CD4-positive, alpha-beta T cell (primary cell): ENCODE results near the gene PLXNC1. TPM values are rescaled to one million over a fixed set of nuclear protein-coding genes. Genes with fewer than 3 reads are reported as not detected.

Experiments
- ATAC-seq: fragments of 200-7000 bp; cut with Tn5 transposase; one replicate; pipeline ENCODE4 v1.10.0; 2022; ENCODE audit warnings: mild to moderate bottlenecking; ENCODE audit not compliant: poor library complexity
- CTCF ChIA-PET: fragments of 350-600 bp; sonication (Branson Sonifier 250); formaldehyde crosslinking; loops from one replicate; lab custom pipeline; 2021; ENCODE audit warnings: antibody characterized with exemption, inconsistent platforms; lab: Charles Lee
- POLR2A ChIA-PET: fragments of 350-600 bp; sonication (Branson Sonifier 250); formaldehyde crosslinking; loops from one replicate; lab custom pipeline; 2021; ENCODE audit warnings: antibody characterized with exemption, inconsistent platforms; lab: Charles Lee
- DNase-seq, 14 experiments: peaks; one replicate each; pipeline ENCODE4 v3.0.0-alpha.2; 2013 to 2020; ENCODE audit warnings: mixed read lengths in 2 of 14
- H3K27ac ChIP-seq, 2 donors: one replicate each; pipeline versions ENCODE4 v1.5.1 to v1.7.0; 2013; ENCODE audit warnings: low read length in 2 of 2, low read depth in 1 of 2, mild to moderate bottlenecking in 1 of 2
- H3K27me3 ChIP-seq, 2 experiments: 1 replicate in 1 of 2; 2 replicates in 1 of 2; pipeline versions ENCODE4 v1.6.1 to v1.7.0; 2013; ENCODE audit warnings: low read length in 2 of 2, control low read depth in 1 of 2, mild to moderate bottlenecking in 1 of 2, moderate library complexity in 1 of 2; ENCODE audit not compliant: insufficient read depth in 2 of 2, control insufficient read depth in 1 of 2
- H3K36me3 ChIP-seq: one replicate; pipeline ENCODE4 v1.6.1; 2013; ENCODE audit warnings: low read length, control low read depth; ENCODE audit not compliant: insufficient read depth
- H3K4me1 ChIP-seq: one replicate; pipeline ENCODE4 v1.6.1; 2013; ENCODE audit warnings: low read length, control low read depth; ENCODE audit not compliant: insufficient read depth
- H3K4me3 ChIP-seq: one replicate; pipeline ENCODE4 v1.5.1; 2013; ENCODE audit warnings: mild to moderate bottlenecking, low read length, moderate library complexity
- H3K9me3 ChIP-seq, 2 experiments: 1 replicate in 1 of 2; 2 replicates in 1 of 2; pipeline versions ENCODE4 v1.6.1 to v1.7.0; 2013; ENCODE audit warnings: low read length in 2 of 2, mild to moderate bottlenecking in 2 of 2, control low read depth in 1 of 2, moderate library complexity in 1 of 2; ENCODE audit not compliant: control insufficient read depth in 1 of 2, insufficient read depth in 1 of 2
- H3K27ac Mint-ChIP-seq: one replicate; pipeline ENCODE4 v1.8.0; 2020; ENCODE audit warnings: mixed read lengths
- H3K27me3 Mint-ChIP-seq: one replicate; pipeline ENCODE4 v1.8.0; 2021; ENCODE audit warnings: mixed read lengths
- H3K36me3 Mint-ChIP-seq: one replicate; pipeline ENCODE4 v1.8.0; 2021; ENCODE audit warnings: low read depth, mixed read lengths
- H3K4me1 Mint-ChIP-seq: one replicate; pipeline ENCODE4 v1.8.0; 2021; ENCODE audit warnings: low read depth, mixed read lengths
- H3K4me3 Mint-ChIP-seq: one replicate; pipeline ENCODE4 v1.8.0; 2020; ENCODE audit warnings: mild to moderate bottlenecking, mixed read lengths
- H3K9me3 Mint-ChIP-seq: one replicate; pipeline ENCODE4 v1.8.0; 2020; ENCODE audit warnings: mixed read lengths
- CTCF ChIP-seq: fragments of 200-600 bp; IDR thresholded peaks from one replicate; pipeline ENCODE4 v1.8.0; 2022; ENCODE audit warnings: antibody characterized with exemption, mild to moderate bottlenecking
- intact Hi-C, 2 experiments: fragments of 100-400 bp; cut with DNase I in 1 of 2; cut with micrococcal nuclease in 1 of 2; formaldehyde crosslinking; loops; one replicate each; pipeline versions ENCODE4 v1.15.1 to v1.9.0; 2023 to 2025; cut with DNase I, micrococcal nuclease
- total RNA-seq, 174 experiments: library from RNA in 2 of 174; stranded (reverse) in 2 of 174; gene quantifications; one replicate each; pipeline ENCODE4 v1.2.3 and lab custom pipeline; 2021 to 2026

PLXNC1 gene
- total RNA-seq, 2 experiments from 2014 or later, result 5.2 to 5.3 TPM

- Histone ChIP-seq H3K4me1 (peaks cover 12% of the 10 kb centered on the region), H3K9me3 (no peaks in the 10 kb centered on the region), H3K36me3 (peaks cover 8% of the 10 kb centered on the region), H3K27me3 (no peaks in the 10 kb centered on the region), H3K4me3 (no peak overlapping the region), H3K27ac (no peak overlapping the region)
- POLR2A ChIA-PET, result no interaction called here
- Mint-ChIP-seq H3K27me3 (no peaks in the 10 kb centered on the region), H3K4me3 (no peak overlapping the region), H3K27ac (no peak overlapping the region), H3K36me3 (peaks cover 15% of the 10 kb centered on the region), H3K4me1 (peaks cover 27% of the 10 kb centered on the region), H3K9me3 (no peaks in the 10 kb centered on the region)
- DNase-seq (peak in 2 of 14 experiments; percentile 15 to 20), ATAC-seq (no peak)
- TF ChIP-seq CTCF, result no peak
- intact Hi-C loops, result no loop called here
- CTCF ChIA-PET, result no interaction called here
These were observed 123.9 kb downstream of the PLXNC1 start for GRCh38 chr12:94272280-94272679.

GRCh38 chr12:94273272-94273671 lies 124.9 kb downstream of the PLXNC1 start:
- Histone ChIP-seq H3K27ac (no peak overlapping the region), H3K4me1 (peaks cover 8% of the 10 kb centered on the region), H3K9me3 (no peaks in the 10 kb centered on the region), H3K36me3 (peaks cover 9% of the 10 kb centered on the region), H3K4me3 (no peak overlapping the region), H3K27me3 (no peaks in the 10 kb centered on the region)
- Mint-ChIP-seq H3K4me3 (no peak overlapping the region), H3K4me1 (peaks cover 21% of the 10 kb centered on the region), H3K36me3 (peaks cover 10% of the 10 kb centered on the region), H3K27ac (no peak overlapping the region), H3K9me3 (no peaks in the 10 kb centered on the region), H3K27me3 (no peaks in the 10 kb centered on the region)
- intact Hi-C loops, result no loop called here
- no peak for DNase-seq
- CTCF ChIA-PET, result interaction anchor here (0.6 kb wide), 1 partner anchor 39 kb away, joined by 5 read pairs; no protein-coding TSS in a partner anchor
- TF ChIP-seq CTCF, result no peak
- POLR2A ChIA-PET, result interaction anchor here (2.0 kb wide), 1 partner anchor 11 kb away, joined by 6 read pairs; no protein-coding TSS in a partner anchor
- ATAC-seq, result no peak

- H3K9me3 ChIP-seq, result no peaks in the 10 kb centered on the region
These were observed 128.3 kb downstream of the PLXNC1 start for GRCh38 chr12:94276725-94277124.

More at GRCh38 chr12:94276725-94277124, 128.3 kb downstream of the PLXNC1 start:
- H3K4me1 Mint-ChIP-seq, result peaks cover 13% of the 10 kb centered on the region
- H3K36me3 ChIP-seq, result peaks cover 20% of the 10 kb centered on the region
- H3K27ac Mint-ChIP-seq, result no peak overlapping the region
- DNase-seq (no peak), ATAC-seq (no peak)
- H3K4me3 Mint-ChIP-seq, result no peak overlapping the region
- intact Hi-C loops, result no loop called here
- H3K9me3 Mint-ChIP-seq, result no peaks in the 10 kb centered on the region
- peaks cover 2% of the 10 kb centered on the region for H3K4me1 ChIP-seq
- no peaks in the 10 kb centered on the region for H3K27me3 ChIP-seq
- no peaks in the 10 kb centered on the region for H3K27me3 Mint-ChIP-seq
- peaks cover 23% of the 10 kb centered on the region for H3K36me3 Mint-ChIP-seq
- no peak overlapping the region for H3K27ac ChIP-seq
- TF ChIP-seq CTCF, result no peak
- H3K4me3 ChIP-seq, result no peak overlapping the region
- ChIA-PET CTCF (no interaction called here), POLR2A (interaction anchor here (1.3 kb wide), 1 partner anchor 14 kb away, joined by 4 read pairs; no protein-coding TSS in a partner anchor)
